Right atrium auricular region (tissue), 2 donors: ENCODE data around the gene STX7. TPM values are rescaled to one million over a fixed set of nuclear protein-coding genes. Genes with fewer than 3 reads are reported as not detected.
A peak's percentile ranks its signal among the peaks of the same experiment; 100 is the strongest.

Source experiments
- DNase-seq: peaks from one replicate; pipeline ENCODE4 v3.0.0-alpha.2; 2019; ENCODE audit warnings: low spot score
- H3K27ac ChIP-seq, 2 donors: fragments of 200-600 bp; sonication (generic); 1 replicate in 1 of 2; 2 replicates in 1 of 2; pipeline ENCODE4 v1.5.1; 2016 to 2019
- H3K27me3 ChIP-seq, 2 donors: fragments of 200-600 bp; sonication (generic); one replicate each; pipeline versions ENCODE4 v1.5.1 to v1.6.0; 2017 to 2019
- H3K36me3 ChIP-seq: fragments of 200-600 bp; sonication (generic); one replicate; pipeline ENCODE4 v1.5.1; 2016
- H3K4me1 ChIP-seq, 2 donors: fragments of 200-600 bp; sonication (generic); one replicate each; pipeline versions ENCODE4 v1.5.1 to v1.6.0; 2017 to 2019
- H3K4me3 ChIP-seq, 2 donors: fragments of 200-600 bp; sonication (generic); 1 replicate in 1 of 2; 2 replicates in 1 of 2; pipeline ENCODE4 v1.5.1; 2017 to 2019; ENCODE audit warnings: mild to moderate bottlenecking in 1 of 2, moderate library complexity in 1 of 2
- H3K9me3 ChIP-seq, 2 donors: fragments of 200-600 bp; sonication (generic); one replicate each; pipeline ENCODE4 v1.5.1; 2019
- CTCF ChIP-seq, 2 donors: fragments of 200-600 bp; sonication (generic); IDR thresholded peaks; one replicate each; pipeline ENCODE4 v1.5.1; 2019; ENCODE audit warnings: antibody characterized with exemption in 2 of 2
- total RNA-seq, 2 donors: library from RNA; depleted of rRNA; stranded (reverse); fragments of >200 nt; gene quantifications; one replicate each; pipeline ENCODE4 v1.1.0, GENCODE V29; 2016

The STX7 gene
- total RNA-seq, 2 donors from 2014 or later, result 27.0 to 39.9 TPM

GRCh38 chr6:132512342-132512637 lies 626 bp downstream of the STX7 start:
- no peaks in the 10 kb centered on the region for H3K9me3 ChIP-seq
- H3K36me3 ChIP-seq, result no peaks in the 10 kb centered on the region
- no peak for TF ChIP-seq CTCF (IDR thresholded peaks at IDR 0.05)
- no peak for DNase-seq
- H3K4me1 ChIP-seq, result peaks cover 0 to 42% of the 10 kb centered on the region in 2 donors
- peak overlapping the region; percentile 79 to 93 for H3K4me3 ChIP-seq
- no peaks in the 10 kb centered on the region for H3K27me3 ChIP-seq
- H3K27ac ChIP-seq, result peak overlapping the region; percentile 89 to 90

GRCh38 chr6:132511831-132512220 lies 1.1 kb downstream of the STX7 start:
- H3K27ac ChIP-seq, result peak overlapping the region; percentile 40 to 90
- DNase-seq, result no peak
- H3K27me3 ChIP-seq, result no peaks in the 10 kb centered on the region
- peaks cover 0 to 42% of the 10 kb centered on the region in 2 donors for H3K4me1 ChIP-seq
- peak overlapping the region; percentile 79 to 93 for H3K4me3 ChIP-seq
- no peaks in the 10 kb centered on the region for H3K36me3 ChIP-seq
- TF ChIP-seq CTCF (IDR thresholded peaks at IDR 0.05), result no peak
- H3K9me3 ChIP-seq, result no peaks in the 10 kb centered on the region

GRCh38 chr6:132511210-132511830 lies 1.6 kb downstream of the STX7 start:
- H3K27me3 ChIP-seq, result no peaks in the 10 kb centered on the region
- H3K9me3 ChIP-seq, result no peaks in the 10 kb centered on the region
- H3K4me3 ChIP-seq, result peak overlapping the region; percentile 79 to 93
- no peaks in the 10 kb centered on the region for H3K36me3 ChIP-seq
- TF ChIP-seq CTCF (IDR thresholded peaks at IDR 0.05), result no peak
- no peak for DNase-seq
- peaks cover 0 to 46% of the 10 kb centered on the region in 2 donors for H3K4me1 ChIP-seq
- peak overlapping the region; percentile 40 to 90 for H3K27ac ChIP-seq

DNA sequence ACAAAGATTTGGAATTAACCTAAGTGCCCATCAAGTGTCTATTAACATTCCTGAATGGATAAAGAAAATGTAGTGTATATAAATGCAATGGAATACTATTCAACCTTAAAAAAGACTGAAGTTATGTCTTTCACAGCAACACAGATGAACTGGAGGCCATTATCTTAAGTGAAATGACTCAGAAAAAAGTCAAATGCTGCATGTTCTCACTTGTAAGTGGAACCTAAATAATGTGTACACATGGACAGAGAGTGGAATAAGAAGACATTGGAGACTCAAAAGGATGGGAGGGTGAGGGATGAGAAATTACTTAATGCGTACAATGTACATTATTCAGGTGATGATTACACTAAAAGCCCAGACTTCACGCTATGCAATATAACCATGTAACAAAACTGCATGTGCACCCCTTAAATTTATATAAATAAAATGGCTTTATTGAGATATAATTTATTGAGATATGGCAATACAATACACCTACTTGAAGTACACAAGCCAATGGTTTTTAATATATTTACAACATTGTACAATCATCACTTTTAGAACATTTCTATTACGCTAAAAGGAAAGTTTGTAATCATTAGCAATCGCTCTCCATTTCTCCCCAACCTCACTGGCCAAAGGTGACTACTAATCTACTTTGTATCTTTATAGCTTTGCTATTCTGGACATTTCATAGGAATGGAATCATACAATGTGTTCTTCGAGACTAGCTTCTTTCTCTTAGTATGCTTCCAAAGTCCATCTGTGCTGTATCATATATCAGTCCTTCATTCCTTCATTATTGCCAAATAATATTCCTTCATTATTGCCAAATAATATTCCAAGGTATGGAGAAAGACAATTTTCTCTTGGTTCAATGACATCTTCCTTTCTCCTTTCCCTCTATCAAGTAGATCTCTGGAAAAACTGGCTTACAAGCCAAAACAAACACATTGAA lies 5.8 kb downstream of the STX7 start:
- H3K4me1 ChIP-seq, result peaks cover 0 to 62% of the 10 kb centered on the region in 2 donors
- H3K9me3 ChIP-seq, result no peaks in the 10 kb centered on the region
- no peak for DNase-seq
- no peaks in the 10 kb centered on the region for H3K27me3 ChIP-seq
- H3K36me3 ChIP-seq, result peaks cover 8% of the 10 kb centered on the region
- no peak overlapping the region for H3K27ac ChIP-seq
- no peak overlapping the region for H3K4me3 ChIP-seq
- no peak for TF ChIP-seq CTCF (IDR thresholded peaks at IDR 0.05)

- H3K4me3 ChIP-seq, result no peak overlapping the region
- H3K27ac ChIP-seq, result no peak overlapping the region
- peaks cover 0 to 57% of the 10 kb centered on the region in 2 donors for H3K4me1 ChIP-seq
- H3K9me3 ChIP-seq, result no peaks in the 10 kb centered on the region
- no peak for DNase-seq
- no peaks in the 10 kb centered on the region for H3K27me3 ChIP-seq
- no peak for TF ChIP-seq CTCF (IDR thresholded peaks at IDR 0.05)
- peaks cover 15% of the 10 kb centered on the region for H3K36me3 ChIP-seq
Measured at GRCh38 chr6:132506461-132506860, 6.5 kb downstream of the STX7 start.
